OCI-M2 (cell line): Measurements from ENCODE around the gene SYNE2.

ENCODE experiments used
- DNase-seq: peaks from one replicate; lab custom pipeline; 2025; ENCODE audit not compliant: unreplicated experiment; lab: John Stamatoyannopoulos, UW

The SYNE2 gene

GRCh38 chr14:63874223-63874622, 21.4 kb downstream of the SYNE2 start:
- DNase-seq: no peak

- DNase-seq: no peak
Measured at GRCh38 chr14:63875311-63875710, 22.5 kb downstream of the SYNE2 start.

DNA sequence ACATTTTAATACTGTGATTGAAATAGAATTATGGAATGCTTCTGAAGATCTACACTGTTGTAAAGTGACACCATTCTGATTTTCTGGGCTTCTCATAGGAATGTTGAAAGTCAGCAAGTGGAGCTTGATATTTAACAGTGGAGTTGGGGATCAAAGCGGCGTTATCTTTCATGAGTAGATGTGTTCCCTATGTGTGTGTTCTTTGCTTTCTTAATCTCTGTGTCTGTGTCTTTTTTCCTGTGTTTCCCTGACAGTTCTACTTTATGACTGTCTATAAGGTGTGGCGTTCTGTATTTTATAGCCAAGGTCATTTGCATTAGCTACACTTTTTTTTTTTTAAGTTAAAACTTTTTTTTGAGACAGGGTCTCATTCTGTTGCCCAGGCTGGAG, 24.7 kb downstream of the SYNE2 start:
- no peak for DNase-seq

- no peak for DNase-seq
Measured at GRCh38 chr14:63878052-63878451, 25.2 kb downstream of the SYNE2 start.

DNA sequence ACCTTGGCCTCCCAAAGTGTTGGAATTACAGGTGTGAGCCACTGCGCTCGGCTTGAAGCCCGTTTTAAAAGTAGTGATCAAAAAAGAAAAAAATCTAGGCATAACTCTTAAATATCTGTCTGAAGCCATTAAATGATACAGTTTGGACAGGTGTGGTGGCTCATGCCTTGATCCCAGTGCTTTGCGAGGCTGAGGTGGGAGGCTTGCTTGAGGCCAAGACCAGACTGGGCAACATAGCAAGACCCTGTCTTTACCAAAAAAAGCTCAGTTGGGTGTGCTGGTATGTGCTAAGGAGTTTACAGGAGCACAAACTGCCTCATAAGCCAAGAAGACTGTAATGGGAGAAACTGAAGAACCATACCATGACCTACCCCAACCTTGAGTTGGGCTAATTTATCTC, 26.0 kb downstream of the SYNE2 start:
- no peak for DNase-seq

DNA sequence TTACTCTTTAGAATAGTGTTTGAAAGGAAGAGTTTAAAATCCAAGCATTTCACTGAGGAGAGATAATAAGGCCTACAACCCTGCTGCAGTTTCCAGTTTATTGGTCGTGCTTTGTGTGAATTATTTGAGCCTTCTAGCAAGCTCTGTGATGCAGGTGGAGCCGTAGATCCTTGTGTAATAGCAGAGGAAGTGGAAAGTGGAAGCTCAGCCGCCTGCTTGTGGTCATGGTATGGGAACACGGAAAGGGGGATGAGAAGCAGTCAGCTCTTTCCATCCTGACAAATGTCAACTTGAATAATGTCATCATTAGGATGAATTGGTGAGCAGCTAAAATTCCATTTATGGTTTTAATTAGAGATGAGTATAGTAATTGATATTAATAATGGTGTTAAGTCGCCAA, 29.1 kb downstream of the SYNE2 start:
- no peak for DNase-seq

DNA sequence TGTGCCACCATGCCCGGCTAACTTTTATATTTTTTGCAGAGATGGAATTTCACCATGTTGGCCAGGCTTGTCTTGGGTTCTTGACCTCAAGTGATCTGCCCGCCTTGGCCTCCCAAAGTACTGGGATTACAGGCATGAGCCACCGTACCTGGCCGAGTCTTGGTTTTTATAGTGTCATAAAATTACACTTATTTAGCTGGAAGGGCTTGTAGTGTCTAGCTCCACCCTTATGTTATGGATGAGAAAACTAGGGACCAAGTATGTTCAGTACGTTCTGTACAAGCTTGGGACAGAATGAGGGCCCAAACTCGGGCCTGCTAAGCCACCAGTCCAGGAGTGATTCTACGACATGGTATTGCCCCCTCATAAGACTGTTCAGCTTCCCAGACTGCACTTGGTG, 35.1 kb downstream of the SYNE2 start:
- DNase-seq: no peak

DNA sequence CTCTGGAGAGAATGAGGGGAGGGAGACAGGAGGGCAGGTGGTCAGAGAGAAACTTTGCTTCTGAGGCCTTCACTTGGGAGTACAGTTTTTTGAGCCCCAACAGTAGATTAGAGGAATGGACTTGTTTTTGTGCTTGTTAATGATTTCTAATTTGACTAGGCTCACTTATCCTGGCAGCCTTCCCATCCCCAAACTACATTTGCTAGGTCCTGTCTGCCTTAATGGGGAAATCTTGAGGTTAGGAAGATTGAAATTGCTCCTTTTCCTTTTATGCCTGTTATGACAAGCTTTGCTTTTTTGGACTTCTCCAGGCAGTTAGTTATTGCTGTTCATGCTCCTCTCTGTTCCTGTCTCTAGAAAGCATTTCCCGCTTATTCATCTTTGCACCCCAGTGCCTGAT, 37.7 kb downstream of the SYNE2 start:
- no peak for DNase-seq

- no peak for DNase-seq
Measured at GRCh38 chr14:63891148-63891975, 38.6 kb downstream of the SYNE2 start.

DNA sequence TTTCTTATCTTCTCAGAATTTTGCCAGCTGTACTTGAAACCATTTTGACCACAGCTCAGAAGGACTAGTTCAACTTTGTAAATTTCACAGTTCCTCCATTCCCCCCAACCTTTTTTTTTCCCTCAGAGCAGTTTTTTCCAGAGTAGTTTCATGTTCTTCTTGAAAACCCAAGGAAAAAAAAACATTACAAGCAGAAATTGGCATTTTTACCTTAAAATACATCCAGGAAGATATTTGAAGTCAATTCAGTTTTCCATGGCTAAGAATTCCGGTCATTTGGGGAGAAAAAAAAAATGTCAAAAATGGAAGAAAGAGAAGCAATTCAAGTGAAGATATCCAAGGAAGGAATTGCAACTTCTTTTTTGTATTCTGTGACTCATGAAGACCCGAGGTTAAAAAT, 39.5 kb downstream of the SYNE2 start:
- no peak for DNase-seq

- no peak for DNase-seq
Measured at GRCh38 chr14:63893701-63894458, 41.1 kb downstream of the SYNE2 start.

GRCh38 chr14:63895510-63895909, 42.7 kb downstream of the SYNE2 start:
- DNase-seq: no peak

DNA sequence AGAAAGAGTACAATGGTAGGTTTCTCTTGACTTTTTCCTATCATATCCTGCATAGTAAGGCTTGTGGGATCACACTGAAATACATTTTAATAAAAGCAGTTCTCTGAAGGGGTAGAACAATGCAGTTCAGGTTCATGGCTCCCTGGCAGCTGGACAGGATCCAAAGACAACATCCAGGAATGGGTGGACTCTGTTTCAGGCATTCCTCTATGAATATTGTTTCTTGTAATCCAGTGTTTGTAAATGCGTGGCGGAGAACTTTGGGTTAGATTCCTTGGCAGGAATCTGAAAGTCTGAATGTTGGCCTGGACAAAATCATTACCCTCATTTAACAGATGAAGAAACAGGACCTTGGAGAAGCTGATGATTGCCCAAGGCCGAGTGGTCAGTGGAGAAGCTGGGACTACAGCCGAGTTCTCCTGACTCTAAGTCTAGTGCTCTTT, 43.5 kb downstream of the SYNE2 start:
- no peak for DNase-seq

DNA sequence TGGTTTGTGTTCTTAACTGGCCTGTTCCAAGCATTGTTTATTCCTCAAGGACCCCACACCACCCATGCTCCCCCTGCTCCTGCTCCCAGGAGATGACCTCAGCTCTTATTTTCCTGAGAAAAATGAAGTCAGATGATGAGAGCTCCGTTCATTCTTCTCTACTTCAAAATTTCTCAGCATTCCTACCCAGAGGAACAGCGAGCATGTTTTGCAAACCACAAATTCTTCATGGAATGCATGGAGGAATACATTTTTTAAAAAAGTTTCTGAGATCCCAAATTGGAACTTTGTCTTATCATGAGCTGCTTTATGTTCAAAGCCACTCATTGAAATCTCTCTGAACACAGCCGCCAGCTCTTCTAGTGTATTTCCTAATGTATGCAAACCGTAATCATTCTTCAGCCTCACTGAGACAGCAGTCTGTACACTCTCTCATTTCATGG, 44.9 kb downstream of the SYNE2 start:
- no peak for DNase-seq

DNA sequence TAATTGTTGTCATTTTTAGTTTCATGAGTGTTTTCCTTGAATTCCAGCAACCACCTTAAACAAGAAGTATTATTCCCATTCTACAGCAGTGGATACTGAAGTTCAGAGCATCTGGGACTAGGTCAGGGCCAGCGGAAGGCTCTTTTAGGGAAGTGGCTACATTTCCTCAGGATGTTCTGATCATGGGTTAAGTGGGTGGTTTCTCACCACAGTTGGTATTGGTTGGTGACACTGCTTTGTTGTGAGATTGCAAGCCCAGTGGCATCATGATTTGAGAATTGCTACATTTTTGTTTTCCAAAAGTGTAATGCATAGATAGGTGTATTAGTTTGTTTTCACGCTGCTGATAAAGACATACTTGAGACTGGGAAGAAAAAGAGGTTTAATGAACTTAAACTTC, 47.1 kb downstream of the SYNE2 start:
- DNase-seq: no peak

DNA sequence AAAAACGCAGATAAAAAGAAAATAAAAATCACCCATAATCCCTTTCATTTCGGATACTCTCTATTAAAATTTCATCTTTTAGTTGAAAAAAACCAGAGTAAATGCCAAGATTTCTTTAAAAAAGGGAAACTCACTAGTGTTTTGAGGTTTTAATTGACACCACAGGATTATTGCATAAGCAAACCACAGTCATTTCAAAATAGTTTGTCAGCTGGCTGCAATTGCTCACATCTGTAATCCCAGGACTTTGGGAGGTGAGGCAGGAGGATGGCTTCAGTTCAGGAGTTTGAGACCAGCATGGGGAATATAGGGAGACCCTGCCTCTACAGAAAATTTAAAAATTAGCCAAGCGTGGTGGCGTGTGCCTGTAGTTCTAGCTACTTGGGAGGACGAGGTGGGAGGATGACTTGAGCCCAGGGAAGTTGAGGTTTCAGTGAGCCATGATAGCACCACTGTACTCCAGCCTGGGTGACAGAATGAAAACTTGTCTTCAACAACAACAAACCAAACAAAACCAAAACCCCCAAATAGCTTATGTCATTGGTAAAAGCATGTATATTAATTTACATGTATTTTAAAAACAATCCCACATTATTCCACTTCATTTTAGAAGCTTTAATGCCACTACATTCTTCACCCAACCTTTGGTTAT, 48.8 kb downstream of the SYNE2 start:
- DNase-seq: no peak

DNA sequence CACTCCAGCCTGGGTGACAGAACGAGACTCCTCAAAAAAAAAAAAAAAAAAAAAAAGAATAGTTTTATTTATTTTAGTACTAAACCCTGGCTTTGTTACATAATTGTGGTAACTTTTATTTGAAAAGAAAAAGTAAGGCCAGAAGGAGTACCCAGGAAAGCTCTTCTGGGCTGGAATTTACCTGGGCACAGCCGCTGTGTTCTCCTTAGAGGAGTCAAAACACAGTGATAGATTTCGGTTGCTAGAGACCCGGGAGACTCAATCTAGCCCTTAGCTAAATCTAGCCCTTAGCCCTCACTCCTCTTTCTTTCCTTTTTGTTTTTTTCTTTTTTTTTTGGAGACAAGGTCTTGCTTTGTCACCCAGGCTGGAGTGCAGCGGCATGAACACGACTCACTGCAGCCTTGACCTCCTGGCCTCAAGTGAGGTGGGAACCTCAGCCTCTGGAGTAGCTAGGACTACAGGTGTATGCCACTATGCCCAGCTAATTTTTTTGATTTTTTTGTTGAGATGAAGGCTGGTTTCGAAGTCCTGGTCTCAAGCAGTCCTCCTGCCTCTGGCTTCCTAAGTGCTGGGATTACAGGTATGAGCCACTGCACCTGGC, 49.7 kb downstream of the SYNE2 start:
- no peak for DNase-seq

GRCh38 chr14:63904724-63905123, 51.9 kb downstream of the SYNE2 start:
- no peak for DNase-seq

DNA sequence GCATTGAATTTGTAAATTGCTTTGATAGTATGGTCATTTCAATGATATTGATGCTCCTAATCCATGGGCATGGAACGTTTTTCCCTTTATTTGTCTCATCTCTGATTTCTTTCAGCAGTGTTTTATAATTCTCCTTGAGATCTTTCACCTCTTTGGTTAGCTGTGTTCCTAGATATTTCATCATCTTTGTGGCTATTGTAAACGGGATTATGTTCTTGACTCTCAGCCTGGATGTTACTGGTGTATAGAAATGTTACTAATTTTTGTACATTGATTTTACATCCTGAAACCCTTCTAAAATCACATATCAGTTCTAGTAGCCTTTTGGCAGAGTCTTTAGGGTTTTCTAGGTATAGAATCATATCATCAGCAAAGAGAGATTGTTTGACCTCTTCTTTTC, 52.6 kb downstream of the SYNE2 start:
- no peak for DNase-seq

DNA sequence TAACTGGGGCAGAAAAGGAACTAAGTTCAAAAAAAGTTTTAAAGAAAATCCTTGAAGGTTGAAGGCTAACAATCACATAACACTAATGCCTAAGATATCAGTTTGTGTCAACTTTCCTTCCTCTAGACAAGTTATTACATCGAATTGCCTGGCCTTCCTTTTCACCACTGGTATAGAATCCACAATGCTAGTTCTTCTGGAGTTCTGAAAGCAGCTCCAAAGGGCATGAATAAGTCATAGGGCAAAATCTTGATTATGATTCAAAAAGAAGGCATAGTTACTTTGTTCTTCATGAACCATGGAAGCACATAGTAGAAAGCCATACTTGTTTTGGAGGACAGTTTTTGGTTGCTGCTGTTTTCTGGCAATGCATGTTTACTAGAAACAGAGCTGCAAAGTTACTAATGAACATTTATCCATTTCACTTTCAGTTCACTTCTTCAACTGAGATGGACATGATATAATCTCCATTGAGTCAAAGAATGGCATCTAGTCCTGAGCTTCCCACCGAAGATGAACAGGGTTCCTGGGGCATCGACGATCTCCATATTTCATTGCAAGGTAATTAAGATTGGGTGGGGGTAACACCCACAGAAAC, 56.0 kb downstream of the SYNE2 start:
- no peak for DNase-seq

DNA sequence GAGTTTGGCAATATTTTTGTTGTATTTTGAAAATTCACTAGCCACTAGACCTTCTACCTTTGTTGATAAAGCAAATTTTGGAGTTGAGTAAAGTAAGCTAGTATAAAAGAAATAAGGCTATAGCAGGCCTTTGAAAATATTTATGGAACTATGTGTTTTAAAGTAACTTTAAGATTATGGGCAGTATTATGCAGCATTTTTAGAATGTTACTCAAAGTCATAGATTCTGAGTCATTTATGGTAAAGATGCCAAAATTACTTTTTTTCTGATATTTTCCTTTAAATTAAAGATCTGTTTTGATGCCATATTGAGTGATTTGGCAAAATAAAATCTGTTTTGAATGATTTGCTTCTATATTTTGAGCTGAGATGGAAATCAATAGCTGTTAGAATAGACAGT, 57.2 kb downstream of the SYNE2 start:
- no peak for DNase-seq
